GM18526 (cell line): Measurements from ENCODE around the gene KCNF1.

Experiments used
- POLR2A ChIP-seq: IDR thresholded peaks from 3 replicates; pipeline ENCODE4 v1.6.1; 2011; ENCODE audit not compliant: insufficient read length; ENCODE audit errors: extremely low read depth

KCNF1 gene

GRCh38 chr2:10934308-10934978, 22.7 kb downstream of the KCNF1 start:
- no peak for TF ChIP-seq POLR2A

GRCh38 chr2:10934979-10935350, 23.2 kb downstream of the KCNF1 start:
- no peak for TF ChIP-seq POLR2A

GRCh38 chr2:10935366-10935918, 23.7 kb downstream of the KCNF1 start:
- TF ChIP-seq POLR2A: no peak

GRCh38 chr2:10935953-10936942, 24.5 kb downstream of the KCNF1 start:
- TF ChIP-seq POLR2A: no peak

- no peak for TF ChIP-seq POLR2A
These were observed 27.3 kb downstream of the KCNF1 start for GRCh38 chr2:10939058-10939457.

GRCh38 chr2:10940596-10940995, 28.9 kb downstream of the KCNF1 start:
- no peak for TF ChIP-seq POLR2A

GRCh38 chr2:10941383-10941782, 29.6 kb downstream of the KCNF1 start:
- TF ChIP-seq POLR2A: no peak

GRCh38 chr2:10944799-10945198, 33.1 kb downstream of the KCNF1 start:
- TF ChIP-seq POLR2A: no peak

- TF ChIP-seq POLR2A: no peak
These were observed 34.7 kb downstream of the KCNF1 start for GRCh38 chr2:10946394-10946793.

- no peak for TF ChIP-seq POLR2A
These were observed 35.3 kb downstream of the KCNF1 start for GRCh38 chr2:10947005-10947440.

GRCh38 chr2:10947446-10948187, 35.9 kb downstream of the KCNF1 start:
- TF ChIP-seq POLR2A: no peak

- no peak for TF ChIP-seq POLR2A
These were observed 36.4 kb downstream of the KCNF1 start for GRCh38 chr2:10948188-10948564.

GRCh38 chr2:10948606-10949230, 37.0 kb downstream of the KCNF1 start:
- TF ChIP-seq POLR2A: no peak

- TF ChIP-seq POLR2A: no peak
These were observed 38.1 kb downstream of the KCNF1 start for GRCh38 chr2:10949835-10950234.
